ENCODE results near the gene PCYOX1L.

PCYOX1L gene

DNA sequence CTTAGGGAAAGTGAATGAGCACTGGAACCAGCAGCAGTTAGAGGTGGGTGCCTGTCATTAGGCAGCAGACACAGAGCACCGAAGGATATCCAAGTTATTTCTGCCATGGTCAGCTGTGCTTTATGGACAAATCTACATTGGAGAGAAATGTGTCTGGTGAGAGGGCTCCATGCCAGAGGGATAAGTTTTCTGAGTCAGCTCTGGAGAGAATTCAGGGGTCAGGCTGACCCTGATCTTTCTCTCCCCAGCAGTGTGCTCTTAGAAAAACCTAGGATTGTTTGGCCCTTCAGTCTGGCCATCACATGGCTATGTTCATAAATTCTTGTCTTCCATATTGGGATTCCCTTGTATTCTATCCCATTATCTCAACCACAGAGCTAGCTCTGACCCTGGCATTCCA is 30.1 kb downstream of the PCYOX1L start:
- TF ChIP-seq TEAD4 (IDR thresholded peaks at IDR 0.05), result no peak
- TF ChIP-seq, protein P1, sequence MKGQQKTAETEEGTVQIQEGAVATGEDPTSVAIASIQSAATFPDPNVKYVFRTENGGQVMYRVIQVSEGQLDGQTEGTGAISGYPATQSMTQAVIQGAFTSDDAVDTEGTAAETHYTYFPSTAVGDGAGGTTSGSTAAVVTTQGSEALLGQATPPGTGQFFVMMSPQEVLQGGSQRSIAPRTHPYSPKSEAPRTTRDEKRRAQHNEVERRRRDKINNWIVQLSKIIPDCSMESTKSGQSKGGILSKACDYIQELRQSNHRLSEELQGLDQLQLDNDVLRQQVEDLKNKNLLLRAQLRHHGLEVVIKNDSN (IDR thresholded peaks at IDR 0.05), result no peak
- TF ChIP-seq RAD21 (IDR thresholded peaks at IDR 0.05; ENCODE audit: low read depth), result no peak

DNA sequence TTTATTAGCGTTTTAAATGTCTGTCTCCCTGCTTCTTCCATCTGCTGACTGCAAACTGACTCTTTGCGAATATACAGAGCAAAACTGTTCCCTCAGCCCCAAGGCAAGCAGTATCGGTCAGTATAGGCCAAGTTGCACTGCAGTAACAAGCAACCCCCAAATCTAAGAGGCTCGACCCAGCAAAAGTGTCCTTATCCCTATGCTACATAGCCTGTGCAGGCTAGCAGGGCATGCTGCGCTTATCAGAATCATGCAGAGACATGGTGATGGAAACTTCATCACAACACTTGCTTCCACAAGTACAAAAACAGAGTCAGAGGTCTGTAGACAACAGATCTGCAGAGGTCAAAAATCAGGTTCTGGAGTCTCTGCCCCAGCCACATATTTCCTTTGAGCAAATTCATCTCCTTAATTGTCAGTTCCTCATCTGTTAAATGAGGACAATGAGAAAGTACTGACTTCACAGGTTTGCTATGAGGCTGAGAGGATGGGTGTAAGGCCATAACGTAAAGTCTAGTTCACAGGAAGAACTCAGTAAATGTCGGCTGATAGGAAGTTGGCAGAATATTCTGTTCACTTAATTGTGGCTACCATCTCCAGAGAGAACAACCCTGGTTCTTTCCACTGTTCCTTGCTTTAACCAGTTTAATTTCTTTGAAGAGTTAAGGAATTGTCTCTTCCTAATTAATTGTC is 30.8 kb downstream of the PCYOX1L start:
- TF ChIP-seq TCF12 (IDR thresholded peaks at IDR 0.05; ENCODE audit: low read depth) (no peak), EGR1 (IDR thresholded peaks at IDR 0.05) (no peak), YY1 (IDR thresholded peaks at IDR 0.05; ENCODE audit: low read depth) (no peak), FOXM1 (IDR thresholded peaks at IDR 0.05; ENCODE audit: borderline replicate concordance, low read depth) (no peak), EP300 (IDR thresholded peaks at IDR 0.05; ENCODE audit: borderline replicate concordance) (no peak), TAF1 (IDR thresholded peaks at IDR 0.05; ENCODE audit: low read depth) (no peak), RAD21 (IDR thresholded peaks at IDR 0.05; ENCODE audit: low read depth) (no peak), ZBTB7A (IDR thresholded peaks at IDR 0.05; ENCODE audit: low read depth) (no peak), TEAD4 (IDR thresholded peaks at IDR 0.05) (no peak), CREB1 (IDR thresholded peaks at IDR 0.05; ENCODE audit: low read depth) (no peak), NFIC (IDR thresholded peaks at IDR 0.05) (no peak), CEBPB (IDR thresholded peaks at IDR 0.05) (no peak)
- TF ChIP-seq, protein P2, sequence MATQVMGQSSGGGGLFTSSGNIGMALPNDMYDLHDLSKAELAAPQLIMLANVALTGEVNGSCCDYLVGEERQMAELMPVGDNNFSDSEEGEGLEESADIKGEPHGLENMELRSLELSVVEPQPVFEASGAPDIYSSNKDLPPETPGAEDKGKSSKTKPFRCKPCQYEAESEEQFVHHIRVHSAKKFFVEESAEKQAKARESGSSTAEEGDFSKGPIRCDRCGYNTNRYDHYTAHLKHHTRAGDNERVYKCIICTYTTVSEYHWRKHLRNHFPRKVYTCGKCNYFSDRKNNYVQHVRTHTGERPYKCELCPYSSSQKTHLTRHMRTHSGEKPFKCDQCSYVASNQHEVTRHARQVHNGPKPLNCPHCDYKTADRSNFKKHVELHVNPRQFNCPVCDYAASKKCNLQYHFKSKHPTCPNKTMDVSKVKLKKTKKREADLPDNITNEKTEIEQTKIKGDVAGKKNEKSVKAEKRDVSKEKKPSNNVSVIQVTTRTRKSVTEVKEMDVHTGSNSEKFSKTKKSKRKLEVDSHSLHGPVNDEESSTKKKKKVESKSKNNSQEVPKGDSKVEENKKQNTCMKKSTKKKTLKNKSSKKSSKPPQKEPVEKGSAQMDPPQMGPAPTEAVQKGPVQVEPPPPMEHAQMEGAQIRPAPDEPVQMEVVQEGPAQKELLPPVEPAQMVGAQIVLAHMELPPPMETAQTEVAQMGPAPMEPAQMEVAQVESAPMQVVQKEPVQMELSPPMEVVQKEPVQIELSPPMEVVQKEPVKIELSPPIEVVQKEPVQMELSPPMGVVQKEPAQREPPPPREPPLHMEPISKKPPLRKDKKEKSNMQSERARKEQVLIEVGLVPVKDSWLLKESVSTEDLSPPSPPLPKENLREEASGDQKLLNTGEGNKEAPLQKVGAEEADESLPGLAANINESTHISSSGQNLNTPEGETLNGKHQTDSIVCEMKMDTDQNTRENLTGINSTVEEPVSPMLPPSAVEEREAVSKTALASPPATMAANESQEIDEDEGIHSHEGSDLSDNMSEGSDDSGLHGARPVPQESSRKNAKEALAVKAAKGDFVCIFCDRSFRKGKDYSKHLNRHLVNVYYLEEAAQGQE (IDR thresholded peaks at IDR 0.05; ENCODE audit: low read depth), result no peak
- TF ChIP-seq, protein P1 (IDR thresholded peaks at IDR 0.05), result no peak
- TF ChIP-seq, protein P3, sequence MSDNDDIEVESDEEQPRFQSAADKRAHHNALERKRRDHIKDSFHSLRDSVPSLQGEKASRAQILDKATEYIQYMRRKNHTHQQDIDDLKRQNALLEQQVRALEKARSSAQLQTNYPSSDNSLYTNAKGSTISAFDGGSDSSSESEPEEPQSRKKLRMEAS (IDR thresholded peaks at IDR 0.05), result no peak

DNA sequence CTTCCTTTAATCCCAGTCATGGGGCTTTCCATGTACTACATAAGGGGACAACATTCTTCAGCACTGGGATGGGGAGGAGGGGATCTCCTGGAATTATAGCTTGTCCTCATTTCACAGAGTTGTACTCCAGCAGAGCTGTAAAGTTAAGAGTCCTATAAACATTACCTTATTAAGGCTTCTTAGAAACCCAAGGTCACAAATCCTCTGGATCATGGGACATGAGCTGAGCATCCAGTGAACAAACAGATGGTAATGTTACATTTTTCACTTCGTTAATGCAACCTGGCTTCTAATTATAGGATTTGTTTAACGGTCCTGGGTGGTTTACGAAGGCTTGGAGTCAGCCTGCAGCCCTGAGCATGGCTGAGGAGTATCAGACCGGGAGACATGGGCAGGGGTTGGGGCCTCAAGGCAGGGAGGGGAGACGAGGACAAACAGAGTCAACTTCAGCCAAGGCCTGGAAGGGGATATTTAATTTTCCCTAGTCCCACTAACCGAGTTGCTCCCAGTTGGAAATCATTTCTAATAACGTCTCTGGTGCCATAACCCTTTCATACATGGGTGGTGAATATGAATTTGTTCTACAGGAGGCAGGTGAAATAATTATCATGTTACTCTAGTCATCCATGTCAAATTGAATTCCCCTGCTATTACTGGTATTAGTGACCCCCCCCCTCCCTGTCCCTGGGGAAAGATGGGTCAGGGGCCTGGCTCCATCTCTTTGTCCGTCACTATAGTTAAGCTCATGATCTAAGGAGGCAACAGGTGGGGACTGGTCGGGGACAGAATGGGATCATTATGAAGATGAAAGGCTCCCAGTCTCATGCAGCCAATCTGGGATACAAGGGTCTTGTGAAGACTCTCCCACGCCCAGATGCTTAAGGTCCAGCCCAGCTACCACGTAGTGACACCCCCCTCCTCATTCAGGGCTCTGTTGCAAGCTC is 32.0 kb downstream of the PCYOX1L start:
- no peak for TF ChIP-seq RAD21 (IDR thresholded peaks at IDR 0.05; ENCODE audit: low read depth)

DNA sequence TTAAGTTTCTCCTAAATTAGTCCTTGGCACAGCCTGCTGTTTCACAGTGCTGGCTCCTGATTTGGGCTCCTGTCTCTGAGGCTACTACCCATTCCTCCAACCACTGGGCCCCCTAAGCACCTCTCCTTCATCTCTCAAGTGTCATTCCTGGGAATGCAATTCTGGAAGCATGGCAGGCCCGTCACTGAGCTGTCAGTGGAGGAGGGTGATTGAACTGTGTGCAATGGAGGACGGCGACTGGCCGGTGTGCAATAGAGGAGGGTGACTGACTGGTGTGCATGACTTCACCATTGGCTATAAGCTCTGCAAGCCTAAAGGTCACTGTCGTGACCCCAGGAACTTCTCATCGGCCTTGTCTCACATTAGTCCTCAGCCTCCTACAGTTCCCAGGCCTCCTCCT is 33.7 kb downstream of the PCYOX1L start:
- TF ChIP-seq CREB1 (IDR thresholded peaks at IDR 0.05; ENCODE audit: low read depth) (no peak), EGR1 (IDR thresholded peaks at IDR 0.05) (no peak)
- TF ChIP-seq, protein P1 (IDR thresholded peaks at IDR 0.05), result no peak
- TF ChIP-seq, protein P3 (IDR thresholded peaks at IDR 0.05), result no peak

DNA sequence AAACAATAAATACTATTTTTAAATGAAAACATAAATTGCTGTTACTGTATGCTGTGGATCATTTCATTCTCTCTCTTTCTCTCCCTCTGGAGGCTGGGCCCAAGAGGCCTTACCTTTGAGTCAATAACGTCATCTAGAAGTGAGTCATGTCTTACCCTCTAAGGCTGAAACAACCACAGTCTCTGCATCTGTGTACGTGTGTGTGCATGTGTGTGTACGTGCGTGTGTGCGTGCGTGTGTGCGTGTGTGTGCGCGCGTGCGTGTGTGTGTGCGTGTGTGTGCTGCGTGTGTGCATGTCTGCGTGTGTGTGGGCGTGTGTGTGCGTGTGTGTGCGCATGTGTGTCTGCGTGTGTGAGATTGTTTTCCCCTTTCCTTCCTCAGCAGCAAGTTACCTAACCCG is 34.9 kb downstream of the PCYOX1L start:
- TF ChIP-seq RAD21 (IDR thresholded peaks at IDR 0.05; ENCODE audit: low read depth), result no peak
- TF ChIP-seq TEAD4 (IDR thresholded peaks at IDR 0.05), result no peak
- no peak for TF ChIP-seq YY1 (IDR thresholded peaks at IDR 0.05; ENCODE audit: low read depth)
- TF ChIP-seq CREB1 (IDR thresholded peaks at IDR 0.05; ENCODE audit: low read depth), result no peak
- no peak for TF ChIP-seq FOXM1 (IDR thresholded peaks at IDR 0.05; ENCODE audit: borderline replicate concordance, low read depth)

DNA sequence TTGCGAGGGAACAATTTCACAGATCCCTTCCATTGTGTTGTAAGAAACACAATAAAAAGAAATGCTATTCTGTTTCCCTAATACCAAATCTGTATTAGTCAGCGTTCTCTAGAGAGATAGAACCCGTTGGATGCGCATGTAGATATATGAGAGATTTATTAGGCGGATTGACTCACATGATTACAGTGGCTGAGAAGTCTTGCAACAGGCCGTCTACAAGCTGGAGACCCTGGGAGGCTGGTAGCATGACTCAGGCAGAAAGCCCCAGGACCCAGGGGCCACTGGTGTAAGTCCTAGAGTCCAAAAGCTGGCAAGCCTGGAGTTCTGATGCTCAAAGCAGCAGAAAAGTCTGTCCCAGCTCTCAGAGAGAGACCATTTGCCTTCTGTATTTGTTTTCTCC is 39.7 kb downstream of the PCYOX1L start:
- TF ChIP-seq EP300 (IDR thresholded peaks at IDR 0.05; ENCODE audit: borderline replicate concordance) (no peak), EGR1 (IDR thresholded peaks at IDR 0.05) (no peak), FOXM1 (IDR thresholded peaks at IDR 0.05; ENCODE audit: borderline replicate concordance, low read depth) (no peak), RAD21 (IDR thresholded peaks at IDR 0.05; ENCODE audit: low read depth) (no peak), CEBPB (IDR thresholded peaks at IDR 0.05) (no peak), CREB1 (IDR thresholded peaks at IDR 0.05; ENCODE audit: low read depth) (no peak), ZBTB7A (IDR thresholded peaks at IDR 0.05; ENCODE audit: low read depth) (no peak)

DNA sequence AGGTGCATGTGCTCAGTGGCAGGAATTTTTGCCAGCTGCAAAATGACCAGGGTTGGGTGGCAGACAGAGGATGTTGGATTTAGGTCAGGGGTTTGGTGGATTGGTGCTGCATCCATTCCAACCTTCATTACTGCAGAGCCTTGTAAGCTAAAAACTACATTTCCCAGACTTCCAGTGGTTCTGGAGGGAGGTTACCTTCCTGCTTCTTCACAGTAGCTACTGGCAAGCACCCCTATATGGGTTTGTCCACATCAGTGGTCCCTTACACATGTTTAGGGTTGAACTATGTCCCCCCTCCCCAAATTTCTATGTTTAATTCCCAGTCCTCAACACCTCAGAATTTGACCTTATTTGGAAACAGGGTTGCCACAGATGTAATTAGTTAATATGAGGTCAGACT is 41.9 kb downstream of the PCYOX1L start:
- TF ChIP-seq CREB1 (IDR thresholded peaks at IDR 0.05; ENCODE audit: low read depth) (no peak), FOXM1 (IDR thresholded peaks at IDR 0.05; ENCODE audit: borderline replicate concordance, low read depth) (no peak), EP300 (IDR thresholded peaks at IDR 0.05; ENCODE audit: borderline replicate concordance) (no peak), YY1 (IDR thresholded peaks at IDR 0.05; ENCODE audit: low read depth) (no peak), EGR1 (IDR thresholded peaks at IDR 0.05) (no peak), CEBPB (IDR thresholded peaks at IDR 0.05) (no peak), ZBTB7A (IDR thresholded peaks at IDR 0.05; ENCODE audit: low read depth) (no peak), TCF12 (IDR thresholded peaks at IDR 0.05; ENCODE audit: low read depth) (no peak), TAF1 (IDR thresholded peaks at IDR 0.05; ENCODE audit: low read depth) (no peak), TEAD4 (IDR thresholded peaks at IDR 0.05) (no peak), NFIC (IDR thresholded peaks at IDR 0.05) (no peak), RAD21 (IDR thresholded peaks at IDR 0.05; ENCODE audit: low read depth) (no peak)
- TF ChIP-seq, protein P3 (IDR thresholded peaks at IDR 0.05), result no peak
- TF ChIP-seq, protein P1 (IDR thresholded peaks at IDR 0.05), result no peak
- TF ChIP-seq, protein P2 (IDR thresholded peaks at IDR 0.05; ENCODE audit: low read depth), result no peak
